ENCODE data around the gene BAZ2B. TPM values are rescaled to one million over a fixed set of nuclear protein-coding genes. Genes with fewer than 3 reads are reported as not detected.

The BAZ2B gene
- total and polyA plus RNA-seq, 2 of the 13 experiments (the other 11 are each of a cell fraction or from before 2014, with no cell fraction given) = 14.0 to 15.1 TPM

- Histone ChIP-seq H3K9me3 (ENCODE audit: low read length) (no peaks in the 10 kb centered on the region), H3K4me3 (replicated peaks in 1 of 3; ENCODE audit: insufficient read depth in 1 of 3, low read depth in 2 of 3, low read length in 3 of 3) (no peak overlapping the region), H3K9ac (ENCODE audit: insufficient read depth, low read depth, low read length) (no peak overlapping the region), H3K79me2 (ENCODE audit: insufficient read depth, low read length) (no peaks in the 10 kb centered on the region), H3K4me1 (ENCODE audit: insufficient read depth, low read length) (no peaks in the 10 kb centered on the region), H4K20me1 (ENCODE audit: insufficient read depth, low read length) (no peaks in the 10 kb centered on the region; the same call in 1 of the 2 replicates), H3K27me3 (ENCODE audit: control insufficient read depth in 1 of 2, insufficient read depth in 2 of 2, low read length in 2 of 2) (no peaks in the 10 kb centered on the region), H3K27ac (ENCODE audit: extremely low read length, insufficient read depth, low read length) (no peak overlapping the region), H3K4me2 (ENCODE audit: low read depth, low read length) (no peak overlapping the region), H2AFZ (ENCODE audit: low read length) (no peak overlapping the region), H3K36me3 (replicated peaks in 1 of 2; ENCODE audit: control insufficient read depth in 1 of 2, insufficient read depth in 2 of 2, low read length in 2 of 2) (no peaks in the 10 kb centered on the region)
- intact Hi-C loops (cut with micrococcal nuclease; ENCODE audit: unreplicated experiment) = no loop called here
- TF ChIP-seq ZNF607 (CRISPR knock-in tag; IDR thresholded peaks at IDR 0.05; ENCODE audit: borderline replicate concordance) = no peak
- TF ChIP-seq ZNF280B (CRISPR knock-in tag; IDR thresholded peaks at IDR 0.05; ENCODE audit: borderline replicate concordance) = no peak
- TF ChIP-seq ZC3H13 (CRISPR knock-in tag; IDR thresholded peaks at IDR 0.05) = no peak
- no peak for TF ChIP-seq ZNF747 (CRISPR knock-in tag; IDR thresholded peaks at IDR 0.05; ENCODE audit: borderline replicate concordance)
- no peak for TF ChIP-seq ASH2L (IDR thresholded peaks at IDR 0.05; ENCODE audit: insufficient read length, low read depth, low read length)
- no peak for TF ChIP-seq TEAD2 (CRISPR knock-in tag; IDR thresholded peaks at IDR 0.05)
- no peak for TF ChIP-seq MLX (CRISPR knock-in tag; IDR thresholded peaks at IDR 0.05)
- no peak for TF ChIP-seq AKAP8 (CRISPR knock-in tag; IDR thresholded peaks at IDR 0.05)
- TF ChIP-seq POGK (CRISPR knock-in tag; conservative IDR thresholded peaks at IDR 0.05) = no peak
- no peak for TF ChIP-seq ZHX1 (CRISPR knock-in tag; IDR thresholded peaks at IDR 0.05; ENCODE audit: low read depth)
- no peak for TF ChIP-seq ZNF792 (CRISPR knock-in tag; IDR thresholded peaks at IDR 0.05)
- no peak for TF ChIP-seq TAF15 (IDR thresholded peaks at IDR 0.05; ENCODE audit: low read depth, low read length, poor library complexity, severe bottlenecking)
- TF ChIP-seq NR2F1 (CRISPR knock-in tag; IDR thresholded peaks at IDR 0.05) = no peak
- no peak; the same call in 1 of the 2 replicates for TF ChIP-seq RFX1 (IDR thresholded peaks at IDR 0.05)
- no peak for TF ChIP-seq ZNF337 (CRISPR knock-in tag; IDR thresholded peaks at IDR 0.05; ENCODE audit: borderline replicate concordance, low read depth)
- TF ChIP-seq GLI4 (CRISPR knock-in tag; IDR thresholded peaks at IDR 0.05; ENCODE audit: borderline replicate concordance) = no peak
- TF ChIP-seq BCL6 (CRISPR knock-in tag; IDR thresholded peaks at IDR 0.05) = no peak
- no peak for TF ChIP-seq ELF3 (CRISPR knock-in tag; IDR thresholded peaks at IDR 0.05)
- CTCF ChIA-PET (ENCODE audit: low intra/inter-chr PET ratio, low total read pairs) = no interaction called here
- in situ Hi-C loops (cut with HindIII; ENCODE audit: extremely low pct_ligation_motif_present, low pct_unique_long_range_greater_than_20kb) = no loop called here
- POLR2A ChIA-PET = no interaction called here
- DNase-seq (ENCODE audit: low spot score) = no peak
- no TSS peak for BruUV-seq (replicated peaks)
- FAIRE-seq = no peak
- no peak for ATAC-seq
Measured at GRCh38 chr2:159591221-159591620, 25.1 kb downstream of the BAZ2B start.
